ENCODE results near the gene EIF5A. TPM values are rescaled to one million over a fixed set of nuclear protein-coding genes. Genes with fewer than 3 reads are reported as not detected.

EIF5A gene
- total and polyA plus RNA-seq, 5 donors = 259 to 311 (median 271) TPM

DNA sequence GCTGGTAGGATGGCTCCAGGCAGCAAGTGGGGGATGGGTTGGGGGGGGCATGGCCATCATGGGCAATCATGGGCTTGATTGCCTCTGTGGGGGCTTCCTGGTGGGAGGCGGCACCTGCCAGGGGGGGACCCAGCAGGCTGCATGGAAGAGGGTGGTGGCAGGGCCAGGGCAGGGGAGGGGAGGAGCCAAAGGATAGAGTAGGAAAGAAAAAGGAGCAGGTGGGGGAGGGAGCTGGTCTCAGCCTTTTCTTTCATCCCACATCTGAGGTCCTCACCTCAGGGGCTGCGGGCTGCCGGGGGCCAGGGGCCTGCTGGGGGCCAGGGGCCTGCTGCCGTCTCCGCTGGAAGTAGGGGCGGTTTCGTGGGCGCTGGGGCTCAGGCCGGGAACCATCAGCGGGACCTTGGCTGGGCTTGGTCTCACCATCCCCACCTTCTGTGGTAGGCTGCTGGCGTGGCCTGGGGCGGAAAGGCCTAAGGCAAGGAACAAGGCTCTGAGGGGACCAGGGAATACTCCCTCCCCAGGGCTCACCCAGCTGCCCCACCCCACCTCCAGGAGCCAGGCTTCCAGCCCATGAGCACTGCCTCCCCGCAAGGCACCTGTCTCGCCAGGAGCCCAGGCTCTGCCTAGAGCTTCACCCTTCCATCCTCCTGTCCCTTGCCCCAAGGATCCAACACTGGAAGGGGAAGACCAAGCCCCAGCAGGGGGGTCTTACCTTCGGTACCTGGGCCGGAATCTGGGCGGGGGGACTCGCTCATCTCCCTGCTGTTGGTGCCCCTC, 18.0 kb upstream of the EIF5A start:
- intact Hi-C loops (cut with DNase I) = loop anchor here in 2 of 4 donors (10.0 kb wide), 1 partner anchor 55 kb away; no protein-coding TSS in a partner anchor
- WGBS = 78% methylated on average over 18 of the region's 18 CpGs
- H3K9me3 ChIP-seq (ENCODE audit: control insufficient read depth, low read length) = no peaks in the 10 kb centered on the region
- H3K4me3 ChIP-seq (ENCODE audit: low read length) = no peak overlapping the region
- DNase-seq = peak in 1 of 3 donors; percentile 64
- peak; percentile 16 to 18 for ATAC-seq
- peaks cover 4% of the 10 kb centered on the region for H3K4me1 ChIP-seq (ENCODE audit: control insufficient read depth, insufficient read depth, low read length)
- H3K27ac ChIP-seq (ENCODE audit: low read length) = no peak overlapping the region
- no peaks in the 10 kb centered on the region for H3K27me3 ChIP-seq (ENCODE audit: control insufficient read depth, insufficient read depth)

DNA sequence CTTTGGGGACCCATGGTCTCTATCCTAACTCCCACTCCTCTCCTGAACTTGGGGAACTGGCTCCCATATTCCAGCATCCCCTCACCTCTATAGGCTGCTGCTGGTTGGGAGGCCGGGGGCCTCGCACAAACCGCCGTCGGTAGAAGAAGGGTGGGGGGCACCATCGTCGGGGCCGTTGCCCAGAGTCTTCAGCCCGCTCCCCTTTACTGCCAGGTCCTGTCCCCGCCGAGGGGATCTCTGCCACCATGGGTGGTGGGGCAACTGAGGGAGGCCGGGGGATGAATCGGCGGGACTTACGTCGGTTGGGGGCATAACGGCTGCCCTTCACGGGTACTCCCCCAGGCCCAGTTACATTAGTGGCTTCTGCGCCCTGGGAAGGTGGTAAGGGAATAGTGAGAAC, 17.3 kb upstream of the EIF5A start:
- Histone ChIP-seq H3K27ac (ENCODE audit: low read length) (no peak overlapping the region), H3K27me3 (ENCODE audit: control insufficient read depth, insufficient read depth) (no peaks in the 10 kb centered on the region), H3K9me3 (ENCODE audit: control insufficient read depth, low read length) (no peaks in the 10 kb centered on the region), H3K4me3 (ENCODE audit: low read length) (no peak overlapping the region), H3K4me1 (ENCODE audit: control insufficient read depth, insufficient read depth, low read length) (peaks cover 4% of the 10 kb centered on the region)
- DNase-seq (no peak), ATAC-seq (peak in 1 of 2 donors; percentile 1)
- intact Hi-C loops (cut with DNase I) = loop anchor here in 1 of 4 donors (10.0 kb wide), 1 partner anchor 55 kb away; no protein-coding TSS in a partner anchor
- WGBS = 86% methylated on average over 19 of the region's 19 CpGs

DNA sequence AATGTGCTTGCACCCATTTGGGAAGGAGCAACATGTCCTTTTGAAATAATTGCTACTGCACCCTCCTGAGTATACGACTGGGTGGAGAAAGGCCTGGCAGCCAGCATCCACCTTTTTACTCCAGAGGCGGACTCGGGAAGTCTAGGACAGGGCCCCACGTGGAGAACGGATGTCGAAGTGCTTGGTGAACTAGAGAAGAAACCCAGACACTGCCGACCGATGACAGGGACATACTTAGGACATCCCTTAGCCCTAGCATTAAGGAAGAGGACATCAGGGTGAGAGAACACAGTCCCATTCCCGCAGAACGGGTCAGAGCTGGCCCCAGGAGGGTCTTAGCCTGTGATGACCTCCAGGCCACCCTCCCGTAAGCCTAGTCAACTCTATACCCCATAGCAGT, 16.7 kb upstream of the EIF5A start:
- peak overlapping the region; percentile 30 for H3K27ac ChIP-seq (ENCODE audit: low read length)
- 57% methylated on average over 11 of the region's 11 CpGs for WGBS

DNA sequence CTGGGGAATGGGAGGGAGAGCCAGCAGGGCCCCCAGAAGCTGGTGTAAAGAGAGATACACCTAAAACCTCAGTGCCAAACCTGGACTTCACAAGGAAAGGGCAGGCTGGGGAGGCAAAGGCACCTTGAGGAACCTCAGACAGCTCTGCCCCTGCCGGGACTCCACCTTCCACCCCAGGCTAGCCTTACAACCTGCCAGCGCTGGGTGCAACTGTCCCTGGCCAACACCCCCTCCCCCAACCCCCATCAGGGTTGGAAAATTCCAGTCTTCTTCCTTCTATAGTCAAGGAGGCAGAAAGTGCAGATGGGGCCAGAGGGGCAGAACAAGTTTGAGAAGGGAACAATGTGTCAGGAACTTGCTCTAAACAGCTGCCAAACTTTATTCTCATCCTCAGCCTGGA, 15.2 kb upstream of the EIF5A start:
- ATAC-seq (no peak), DNase-seq (no peak)
- Histone ChIP-seq H3K27ac (ENCODE audit: low read length) (no peak overlapping the region), H3K27me3 (ENCODE audit: control insufficient read depth, insufficient read depth) (no peaks in the 10 kb centered on the region), H3K4me1 (ENCODE audit: control insufficient read depth, insufficient read depth, low read length) (peaks cover 12% of the 10 kb centered on the region), H3K4me3 (ENCODE audit: low read length) (no peak overlapping the region), H3K9me3 (ENCODE audit: control insufficient read depth, low read length) (no peaks in the 10 kb centered on the region)
- intact Hi-C loops (cut with DNase I) = loop anchor here in 1 of 4 donors (10.0 kb wide), 1 partner anchor 53 kb away; no protein-coding TSS in a partner anchor
- 87% methylated on average over 2 of the region's 2 CpGs for WGBS

More for the DNA sequence above, 16.7 kb upstream of the EIF5A start:
- Histone ChIP-seq H3K4me3 (ENCODE audit: low read length) (no peak overlapping the region), H3K9me3 (ENCODE audit: control insufficient read depth, low read length) (no peaks in the 10 kb centered on the region), H3K27me3 (ENCODE audit: control insufficient read depth, insufficient read depth) (no peaks in the 10 kb centered on the region), H3K4me1 (ENCODE audit: control insufficient read depth, insufficient read depth, low read length) (peaks cover 6% of the 10 kb centered on the region)
- intact Hi-C loops (cut with DNase I) = loop anchor here in 1 of 4 donors (10.0 kb wide), 1 partner anchor 54 kb away; no protein-coding TSS in a partner anchor
- ATAC-seq (peak in 1 of 2 donors; percentile 3), DNase-seq (no peak)

DNA sequence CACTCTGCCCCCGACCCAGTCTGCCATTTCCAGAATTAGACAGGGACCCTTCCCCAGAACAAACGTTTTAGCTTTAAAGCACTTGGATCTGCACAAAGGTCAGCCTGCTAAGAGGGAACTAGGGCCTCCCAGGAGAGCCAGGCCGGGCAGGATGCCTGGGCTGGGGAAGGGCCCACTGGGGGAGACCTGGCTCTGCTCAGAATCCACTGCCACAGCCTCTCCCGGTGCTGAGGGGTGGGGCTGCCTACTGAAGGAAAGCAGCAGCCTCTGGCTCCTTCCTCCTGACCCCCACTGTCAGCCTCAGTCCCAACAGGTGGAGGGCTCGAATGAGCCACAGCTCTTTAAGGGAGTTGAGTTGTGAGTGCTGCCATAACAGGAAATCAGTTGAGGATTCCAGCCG, 14.7 kb upstream of the EIF5A start:
- DNase-seq (peak in 1 of 3 donors; percentile 79), ATAC-seq (no peak)
- intact Hi-C loops (cut with DNase I) = loop anchor here in 1 of 4 donors (10.0 kb wide), 1 partner anchor 52 kb away; no protein-coding TSS in a partner anchor
- no peaks in the 10 kb centered on the region for H3K9me3 ChIP-seq (ENCODE audit: control insufficient read depth, low read length)
- no peak overlapping the region for H3K4me3 ChIP-seq (ENCODE audit: low read length)
- H3K27me3 ChIP-seq (ENCODE audit: control insufficient read depth, insufficient read depth) = no peaks in the 10 kb centered on the region
- H3K4me1 ChIP-seq (ENCODE audit: control insufficient read depth, insufficient read depth, low read length) = peaks cover 12% of the 10 kb centered on the region
- 20% methylated on average over 6 of the region's 6 CpGs for WGBS
- no peak overlapping the region for H3K27ac ChIP-seq (ENCODE audit: low read length)

DNA sequence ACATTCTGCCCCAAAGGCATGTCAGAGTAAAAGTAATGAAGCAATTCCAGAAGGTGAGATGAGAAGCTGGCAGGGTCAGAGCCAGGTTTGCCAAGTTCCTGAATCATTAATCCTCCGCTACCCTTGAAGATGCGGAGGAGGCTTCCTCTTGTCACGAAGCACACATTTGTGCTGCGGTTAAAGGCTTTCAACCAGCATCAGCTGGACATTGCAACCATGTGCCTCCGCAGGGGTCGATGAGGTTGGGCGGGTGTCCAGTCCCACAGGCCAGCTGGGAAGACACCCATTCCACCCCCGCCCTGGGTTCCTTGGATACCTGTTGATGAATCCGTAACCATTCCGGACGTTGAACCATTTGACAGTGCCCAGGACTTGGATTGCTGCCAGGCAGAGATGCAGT, 14.3 kb upstream of the EIF5A start:
- Histone ChIP-seq H3K9me3 (ENCODE audit: control insufficient read depth, low read length) (no peaks in the 10 kb centered on the region), H3K27me3 (ENCODE audit: control insufficient read depth, insufficient read depth) (no peaks in the 10 kb centered on the region), H3K4me3 (ENCODE audit: low read length) (no peak overlapping the region), H3K27ac (ENCODE audit: low read length) (no peak overlapping the region), H3K4me1 (ENCODE audit: control insufficient read depth, insufficient read depth, low read length) (peaks cover 12% of the 10 kb centered on the region)
- 72% methylated on average over 11 of the region's 11 CpGs for WGBS
- intact Hi-C loops (cut with DNase I) = loop anchor here in 1 of 4 donors (10.0 kb wide), 1 partner anchor 52 kb away; no protein-coding TSS in a partner anchor
- ATAC-seq (no peak), DNase-seq (peak in 2 of 3 donors; percentile 41 to 57)

DNA sequence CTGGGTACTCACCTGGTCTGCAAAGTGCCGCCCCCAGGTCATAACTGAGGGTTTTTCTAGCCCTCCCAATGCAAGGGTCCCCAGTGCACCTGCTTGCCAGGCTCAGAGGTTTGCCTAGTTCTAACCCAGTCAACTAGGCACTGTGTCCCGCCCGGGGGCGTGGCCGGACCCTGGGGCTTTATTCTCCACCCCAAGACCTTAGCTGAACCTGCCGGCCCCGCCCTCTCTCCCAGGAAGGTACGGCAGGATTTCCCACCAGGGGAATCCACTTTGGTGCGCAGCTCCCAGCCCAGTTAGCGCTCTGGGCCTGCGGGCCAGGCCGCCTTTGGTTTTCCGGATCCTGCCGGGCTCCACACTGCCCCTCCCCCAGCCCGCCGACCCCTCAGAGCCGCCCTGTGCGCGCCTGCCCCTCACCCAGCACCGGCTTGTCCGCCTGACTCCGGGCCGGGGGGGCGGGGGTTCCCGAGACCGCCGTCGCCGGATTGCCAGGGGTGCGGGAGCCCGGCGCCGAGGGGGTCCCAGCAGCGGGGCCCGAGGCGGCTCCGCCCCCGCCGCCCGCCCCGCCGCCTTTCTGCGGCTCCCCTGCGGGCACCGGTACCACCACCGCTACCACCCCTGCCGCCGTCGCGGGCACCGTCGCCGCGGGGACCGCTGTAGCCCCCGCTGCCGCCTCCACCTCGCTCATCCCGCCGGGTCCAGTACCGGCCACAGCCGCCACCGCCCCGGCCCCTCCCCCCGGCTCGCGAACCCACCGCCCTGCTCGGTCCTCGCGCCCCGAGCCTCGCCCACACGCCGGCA, 13.4 kb upstream of the EIF5A start:
- peak in 2 of 3 donors; percentile 54 to 78 for DNase-seq
- Histone ChIP-seq H3K4me3 (ENCODE audit: low read length) (peak overlapping the region; percentile 34), H3K9me3 (ENCODE audit: control insufficient read depth, low read length) (no peaks in the 10 kb centered on the region), H3K27me3 (ENCODE audit: control insufficient read depth, insufficient read depth) (no peaks in the 10 kb centered on the region), H3K27ac (ENCODE audit: low read length) (no peak overlapping the region), H3K4me1 (ENCODE audit: control insufficient read depth, insufficient read depth, low read length) (peaks cover 12% of the 10 kb centered on the region)
- no peak for ATAC-seq
- intact Hi-C loops (cut with DNase I) = loop anchor here in 1 of 4 donors (10.0 kb wide), 1 partner anchor 51 kb away; no protein-coding TSS in a partner anchor
- 6% methylated on average over 74 of the region's 75 CpGs for WGBS

DNA sequence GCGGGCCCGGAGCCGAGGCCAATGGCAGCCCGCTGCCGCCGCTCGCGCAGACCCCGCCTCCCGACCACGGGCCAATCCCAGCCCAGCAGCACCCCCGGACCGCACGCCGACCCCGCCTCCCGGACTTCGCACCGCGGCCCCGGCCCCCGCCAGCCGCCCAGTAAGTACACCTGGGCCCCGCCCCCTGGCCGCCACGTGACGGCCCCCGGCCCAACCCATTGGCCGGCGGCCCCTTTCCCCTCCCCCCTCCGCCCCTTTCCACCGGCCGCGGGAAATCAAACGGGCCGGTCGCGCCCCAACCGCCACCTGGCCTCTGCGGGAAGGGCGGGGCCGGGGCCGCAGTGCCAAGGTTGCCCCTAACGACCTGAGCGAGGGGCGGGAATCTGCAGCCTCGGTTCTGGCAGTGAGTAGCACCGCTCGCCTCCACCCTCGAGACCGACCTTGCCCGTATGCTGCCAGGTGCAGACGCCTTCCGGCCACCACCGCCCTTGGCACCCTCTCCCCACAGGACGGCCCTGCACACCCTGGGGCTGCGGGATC, 12.7 kb upstream of the EIF5A start, which contains the start of gene YBX2:
TSS of gene YBX2 (minus strand) at position 26 of the 540 bp plus-strand sequence. CDS start 139 bp downstream, outside the sequence.
- intact Hi-C loops (cut with DNase I) = loop anchor here in 1 of 4 donors (10.0 kb wide), 1 partner anchor 50 kb away; no protein-coding TSS in a partner anchor
- H3K9me3 ChIP-seq (ENCODE audit: control insufficient read depth, low read length) = no peaks in the 10 kb centered on the region
- DNase-seq (peak; percentile 65 to 90 (median 83)), ATAC-seq (peak; percentile 39 to 49)
- no peaks in the 10 kb centered on the region for H3K27me3 ChIP-seq (ENCODE audit: control insufficient read depth, insufficient read depth)
- peaks cover 12% of the 10 kb centered on the region for H3K4me1 ChIP-seq (ENCODE audit: control insufficient read depth, insufficient read depth, low read length)
- H3K27ac ChIP-seq (ENCODE audit: low read length) = no peak within 1 kb of the TSS
- WGBS = 3% methylated on average over 57 of the region's 57 CpGs
- peak within 1 kb of the TSS; percentile 34 for H3K4me3 ChIP-seq (ENCODE audit: low read length)

DNA sequence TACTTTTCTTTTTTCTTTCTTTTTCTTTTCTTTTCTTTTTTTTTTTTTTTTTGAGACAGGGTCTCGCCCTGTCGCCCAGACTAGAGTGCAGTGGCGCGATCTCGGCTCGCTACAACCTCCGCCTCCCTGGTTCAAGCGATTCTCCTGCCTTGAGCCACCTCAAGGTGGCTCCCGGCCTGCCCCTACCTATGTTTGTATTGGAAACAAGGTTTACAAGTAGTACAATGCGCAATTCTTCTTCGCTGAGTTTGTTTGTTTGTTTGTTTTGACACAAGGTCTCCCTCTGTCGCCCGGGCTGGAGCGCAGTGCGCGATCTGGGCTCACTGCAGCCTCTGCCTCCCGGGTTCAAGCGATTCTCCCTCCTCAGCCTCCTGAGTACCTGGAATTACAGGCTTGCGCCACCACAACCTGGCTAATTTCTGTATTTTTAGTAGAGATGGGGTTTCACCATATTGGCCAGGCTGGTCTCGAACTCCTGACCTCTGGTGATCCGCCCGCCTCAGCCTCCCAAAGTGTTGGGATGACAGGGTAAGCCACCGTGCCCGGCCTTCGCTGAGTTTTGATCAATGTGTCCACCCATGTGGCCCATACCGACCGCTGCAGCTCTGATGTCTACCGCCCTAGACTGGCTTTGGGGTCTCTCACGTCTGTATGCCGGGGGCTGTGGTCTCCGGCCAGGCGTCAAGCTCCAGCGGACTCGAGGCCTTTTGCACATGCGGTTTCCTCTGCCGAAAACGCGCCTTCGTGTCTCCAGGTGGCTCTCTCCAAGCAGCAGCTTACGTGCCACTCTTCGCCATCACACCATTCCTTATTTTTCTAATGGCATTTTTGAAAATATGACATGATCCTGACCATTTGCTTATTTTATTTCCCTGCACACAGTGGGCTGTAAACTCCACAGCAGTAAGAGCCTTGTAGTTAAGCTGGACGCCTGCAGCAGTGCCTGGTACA, 11.9 kb upstream of the EIF5A start:
- 59% methylated on average over 42 of the region's 42 CpGs for WGBS
- ATAC-seq = no peak
- intact Hi-C loops (cut with DNase I) = loop anchor here (1.0 to 10.0 kb wide), 3 partner anchors 15 to 49 kb away; partner anchors contain the start of gene SLC2A4 (in 2 of the 4)
- Histone ChIP-seq H3K9me3 (ENCODE audit: control insufficient read depth, low read length) (no peaks in the 10 kb centered on the region), H3K27ac (ENCODE audit: low read length) (peak overlapping the region; percentile 71), H3K4me3 (ENCODE audit: low read length) (no peak overlapping the region), H3K27me3 (ENCODE audit: control insufficient read depth, insufficient read depth) (no peaks in the 10 kb centered on the region), H3K4me1 (ENCODE audit: control insufficient read depth, insufficient read depth, low read length) (peaks cover 12% of the 10 kb centered on the region)
- peak in 1 of 3 donors; percentile 29 for DNase-seq

All from right cardiac atrium (tissue), 5 donors.